Mesendoderm (in vitro differentiated cells): Measurements from ENCODE around the gene CPEB2.

Experiments
- DNase-seq: peaks from one replicate; pipeline ENCODE4 v3.0.0; 2013
- H2AK5ac ChIP-seq: 2 replicates; pipeline ENCODE4 v1.6.1; 2013; ENCODE audit warnings: low read length, inconsistent platforms
- H2BK120ac ChIP-seq: 2 replicates; pipeline ENCODE4 v1.6.1; 2013; ENCODE audit warnings: low read depth, mild to moderate bottlenecking, low read length, moderate library complexity, mixed read lengths
- H2BK15ac ChIP-seq: replicated peaks from 2 replicates; pipeline ENCODE4 v1.6.1; 2013; ENCODE audit warnings: low read depth, mild to moderate bottlenecking, moderate library complexity
- H2BK5ac ChIP-seq: 2 replicates; pipeline ENCODE4 v1.6.1; 2013; ENCODE audit warnings: low read length, inconsistent platforms
- H3K18ac ChIP-seq: 2 replicates; pipeline ENCODE4 v1.6.1; 2013; ENCODE audit warnings: mild to moderate bottlenecking, low read length, mixed read lengths
- H3K23ac ChIP-seq: one replicate; pipeline ENCODE4 v1.6.1; 2013; ENCODE audit warnings: low read length
- H3K27ac ChIP-seq: 2 replicates; pipeline ENCODE4 v1.5.1; 2013; ENCODE audit warnings: low read depth, mild to moderate bottlenecking, inconsistent platforms, low read length, moderate library complexity
- H3K27me3 ChIP-seq: 2 replicates; pipeline ENCODE4 v1.6.1; 2013; ENCODE audit warnings: low read length, control low read depth, mild to moderate bottlenecking, inconsistent platforms; ENCODE audit not compliant: insufficient read depth, poor library complexity
- H3K36me3 ChIP-seq: 2 replicates; pipeline ENCODE4 v1.6.1; 2013; ENCODE audit warnings: low read length, inconsistent platforms; ENCODE audit not compliant: control insufficient read depth, insufficient read depth
- H3K4ac ChIP-seq: one replicate; pipeline ENCODE4 v1.6.1; 2013; ENCODE audit warnings: low read depth, mild to moderate bottlenecking, low read length, moderate library complexity
- H3K4me1 ChIP-seq: 2 replicates; pipeline ENCODE4 v1.6.1; 2013; ENCODE audit warnings: low read depth, low read length, inconsistent platforms; ENCODE audit not compliant: control insufficient read depth
- H3K4me2 ChIP-seq: 2 replicates; pipeline ENCODE4 v1.6.1; 2013; ENCODE audit warnings: low read length
- H3K4me3 ChIP-seq: 2 replicates; pipeline ENCODE4 v1.5.1; 2013; ENCODE audit warnings: mild to moderate bottlenecking, low read length
- H3K56ac ChIP-seq: one replicate; pipeline ENCODE4 v1.6.1; 2013; ENCODE audit warnings: low read length
- H3K79me1 ChIP-seq: 2 replicates; pipeline ENCODE4 v1.6.1; 2013; ENCODE audit warnings: low read length, inconsistent platforms
- H3K79me2 ChIP-seq: 2 replicates; pipeline ENCODE4 v1.6.1; 2013; ENCODE audit warnings: mild to moderate bottlenecking, low read length; ENCODE audit not compliant: control insufficient read depth, insufficient read depth
- H3K9ac ChIP-seq: 2 replicates; pipeline ENCODE4 v1.6.1; 2013; ENCODE audit warnings: low read length, inconsistent platforms
- H4K5ac ChIP-seq: one replicate; pipeline ENCODE4 v1.6.1; 2013; ENCODE audit warnings: low read length
- H4K8ac ChIP-seq: one replicate; pipeline ENCODE4 v1.6.1; 2013; ENCODE audit warnings: low read depth, mild to moderate bottlenecking, control low read depth, low read length, moderate library complexity
- WGBS: extraction: QIAGEN DNeasy Blood & Tissue Kit; methylation state at CpG from one replicate; pipeline ENCODE4 v1.1.7; 2013; ENCODE audit warnings: low lambda C conversion rate, missing lambda C conversion rate; ENCODE audit not compliant: insufficient coverage; ENCODE audit errors: extremely low coverage; 5-methylcytosine and 5-hydroxymethylcytosine counted together

CPEB2 gene

DNA sequence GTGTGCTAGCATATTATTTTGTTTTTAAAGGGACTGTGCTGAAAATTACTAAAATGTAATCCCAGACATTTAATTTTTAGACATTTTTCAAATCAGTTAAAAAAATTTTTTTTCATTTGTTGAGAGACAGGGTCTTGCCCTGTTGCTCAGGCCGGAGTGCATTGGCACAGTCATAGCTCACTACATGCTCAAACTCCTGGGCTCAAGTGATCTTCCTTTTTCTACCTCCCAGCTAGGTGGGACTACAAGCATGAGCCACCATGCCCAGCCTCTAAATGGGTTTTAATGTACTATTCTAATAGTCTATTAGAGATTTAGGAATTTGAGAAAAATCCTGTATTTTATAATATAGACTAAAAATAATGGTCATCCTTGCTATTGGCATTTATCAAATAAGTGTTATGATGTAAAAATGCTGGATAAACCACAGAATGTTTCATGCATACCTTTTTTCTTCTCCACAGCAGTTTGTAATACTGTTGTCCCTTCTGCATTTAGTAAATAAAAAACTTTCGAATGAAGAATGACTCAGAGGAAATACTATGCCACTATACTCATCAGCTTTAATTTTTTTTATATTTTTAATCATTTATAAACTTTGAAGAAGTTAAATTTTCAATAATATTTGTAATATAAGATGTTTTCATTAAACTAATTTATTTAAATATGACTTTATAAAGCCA is 29.9 kb downstream of the CPEB2 start:
- Histone ChIP-seq H3K27ac (no peak overlapping the region), H3K9ac (no peak overlapping the region), H3K18ac (no peak overlapping the region), H3K4ac (no peak overlapping the region), H3K23ac (no peak overlapping the region), H3K79me2 (no peaks in the 10 kb centered on the region), H2BK5ac (no peak overlapping the region), H3K36me3 (no peaks in the 10 kb centered on the region), H3K56ac (no peak overlapping the region), H4K5ac (no peak overlapping the region), H3K79me1 (no peaks in the 10 kb centered on the region), H2BK15ac (no peak overlapping the region), H3K4me2 (no peak overlapping the region), H3K4me1 (no peaks in the 10 kb centered on the region), H3K4me3 (no peak overlapping the region), H2BK120ac (no peak overlapping the region), H3K27me3 (no peaks in the 10 kb centered on the region), H2AK5ac (no peak overlapping the region), H4K8ac (no peak overlapping the region)
- no CpG with 5 or more reads among the region's 2 CpGs for WGBS
- DNase-seq, result no peak

DNA sequence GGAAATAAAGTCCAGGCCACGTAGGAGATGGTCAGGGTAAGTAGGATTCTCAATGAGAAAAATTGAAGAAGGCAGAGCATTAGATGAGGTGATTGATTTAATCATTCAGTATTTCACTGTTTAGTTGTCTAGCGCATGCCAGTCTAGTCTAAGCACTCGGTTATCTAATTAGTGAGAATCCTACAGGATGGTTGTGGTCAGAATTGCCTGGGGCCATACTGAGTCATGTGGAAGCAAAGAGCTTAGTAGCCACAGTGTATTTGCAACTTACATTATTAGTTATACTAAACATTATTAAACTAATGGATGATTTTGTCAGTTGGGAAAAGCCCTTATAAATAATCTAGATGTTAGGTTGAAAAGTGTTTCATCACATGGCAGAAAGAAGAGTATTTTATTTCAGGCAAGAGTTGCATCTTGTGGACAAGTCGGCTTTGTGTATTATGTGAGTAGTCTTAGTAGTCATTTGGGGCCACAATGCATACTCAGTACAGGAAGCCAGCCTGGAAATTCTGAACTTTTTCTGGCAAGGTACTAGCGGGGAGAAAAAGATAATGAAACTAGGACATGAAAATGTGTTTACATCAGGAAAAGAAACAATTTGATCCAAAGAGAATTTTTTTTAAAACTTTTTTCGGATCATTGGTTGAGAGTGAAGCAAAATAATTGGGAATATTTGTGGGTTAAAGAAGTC is 31.9 kb downstream of the CPEB2 start:
- no peak overlapping the region for H3K56ac ChIP-seq
- H3K36me3 ChIP-seq, result no peaks in the 10 kb centered on the region
- H3K4me1 ChIP-seq, result no peaks in the 10 kb centered on the region
- H3K23ac ChIP-seq, result no peak overlapping the region
- no peak overlapping the region for H3K18ac ChIP-seq
- H2BK15ac ChIP-seq, result no peak overlapping the region
- H2AK5ac ChIP-seq, result no peak overlapping the region
- no peak overlapping the region for H2BK5ac ChIP-seq
- no peak for DNase-seq
- H3K79me2 ChIP-seq, result no peaks in the 10 kb centered on the region
- WGBS, result 100% methylated on average over 1 of the region's 6 CpGs
- no peak overlapping the region for H2BK120ac ChIP-seq
- H3K4me2 ChIP-seq, result no peak overlapping the region
- H3K9ac ChIP-seq, result no peak overlapping the region
- no peak overlapping the region for H4K8ac ChIP-seq
- no peaks in the 10 kb centered on the region for H3K79me1 ChIP-seq
- H3K27me3 ChIP-seq, result no peaks in the 10 kb centered on the region
- no peak overlapping the region for H3K27ac ChIP-seq
- H3K4ac ChIP-seq, result no peak overlapping the region
- H3K4me3 ChIP-seq, result no peak overlapping the region
- H4K5ac ChIP-seq, result no peak overlapping the region

DNA sequence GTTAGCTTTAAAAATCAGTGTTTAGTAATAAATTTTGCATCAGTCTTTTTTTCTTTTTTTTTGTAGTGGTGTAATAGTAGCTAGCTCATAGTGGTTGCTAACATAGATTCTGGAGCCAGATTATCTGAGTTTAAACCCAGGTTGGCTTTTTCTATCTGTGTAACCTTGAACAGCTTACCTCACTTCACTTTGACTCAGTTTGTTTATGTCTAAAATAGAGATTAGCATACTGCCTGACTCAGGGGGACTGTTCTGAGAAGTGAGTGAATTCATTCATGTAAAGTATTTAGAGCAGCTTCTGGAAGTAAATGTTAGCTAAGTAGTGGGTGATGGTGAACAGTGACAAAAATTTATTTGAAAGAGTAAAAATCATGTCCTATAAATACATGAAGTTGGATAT is 32.9 kb downstream of the CPEB2 start:
- no peak for DNase-seq
- no peak overlapping the region for H4K8ac ChIP-seq

DNA sequence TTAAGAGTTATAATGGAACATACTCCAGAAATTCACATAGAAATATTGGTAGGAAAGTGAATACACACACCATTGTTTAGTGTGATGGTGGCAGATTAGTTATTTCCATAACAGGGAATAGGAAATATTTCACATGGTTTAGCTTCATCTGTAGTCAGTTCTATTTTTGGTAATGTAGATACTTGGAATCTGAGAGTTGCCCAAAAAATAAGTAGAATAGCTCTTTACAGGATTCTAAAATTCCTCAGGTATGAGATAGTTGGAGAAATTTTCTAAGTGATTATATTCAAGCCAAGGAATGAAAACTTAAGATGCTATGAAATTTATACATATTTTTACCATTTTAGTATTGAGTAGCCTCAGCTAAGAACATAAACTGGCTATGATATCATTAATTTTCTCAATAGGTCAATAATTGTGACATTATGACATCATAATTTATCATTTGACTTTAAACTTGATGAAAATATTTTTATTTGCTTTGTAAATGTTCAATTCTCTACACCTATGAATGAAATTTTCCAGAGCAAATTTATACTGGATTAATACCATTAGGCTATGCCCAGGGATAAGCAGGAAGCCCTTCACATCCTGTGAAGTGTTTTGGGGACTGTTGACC is 35.8 kb downstream of the CPEB2 start:
- no peak for DNase-seq
- no peak overlapping the region for H3K27ac ChIP-seq
- no peaks in the 10 kb centered on the region for H3K4me1 ChIP-seq
- H2AK5ac ChIP-seq, result no peak overlapping the region
- H3K23ac ChIP-seq, result no peak overlapping the region
- no peak overlapping the region for H2BK5ac ChIP-seq
- H4K5ac ChIP-seq, result no peak overlapping the region
- H2BK120ac ChIP-seq, result no peak overlapping the region
- H3K56ac ChIP-seq, result no peak overlapping the region
- no peak overlapping the region for H2BK15ac ChIP-seq
- no peak overlapping the region for H4K8ac ChIP-seq
- H3K36me3 ChIP-seq, result no peaks in the 10 kb centered on the region
- H3K79me1 ChIP-seq, result no peaks in the 10 kb centered on the region
- H3K9ac ChIP-seq, result no peak overlapping the region
- H3K4ac ChIP-seq, result no peak overlapping the region
- H3K18ac ChIP-seq, result no peak overlapping the region
- no peak overlapping the region for H3K4me2 ChIP-seq
- no peaks in the 10 kb centered on the region for H3K27me3 ChIP-seq
- no peaks in the 10 kb centered on the region for H3K79me2 ChIP-seq
- H3K4me3 ChIP-seq, result no peak overlapping the region

More for the DNA sequence above, 32.9 kb downstream of the CPEB2 start:
- H3K4me3 ChIP-seq, result no peak overlapping the region
- H2AK5ac ChIP-seq, result no peak overlapping the region
- H3K23ac ChIP-seq, result no peak overlapping the region
- no peaks in the 10 kb centered on the region for H3K27me3 ChIP-seq
- no peak overlapping the region for H3K4ac ChIP-seq
- no peak overlapping the region for H3K9ac ChIP-seq
- no peak overlapping the region for H4K5ac ChIP-seq
- H2BK120ac ChIP-seq, result no peak overlapping the region
- H3K56ac ChIP-seq, result no peak overlapping the region
- no peaks in the 10 kb centered on the region for H3K79me1 ChIP-seq
- no peak overlapping the region for H3K4me2 ChIP-seq
- H3K27ac ChIP-seq, result no peak overlapping the region
- H3K79me2 ChIP-seq, result no peaks in the 10 kb centered on the region
- no peaks in the 10 kb centered on the region for H3K36me3 ChIP-seq
- no peaks in the 10 kb centered on the region for H3K4me1 ChIP-seq
- no peak overlapping the region for H3K18ac ChIP-seq
- no peak overlapping the region for H2BK15ac ChIP-seq
- no peak overlapping the region for H2BK5ac ChIP-seq

DNA sequence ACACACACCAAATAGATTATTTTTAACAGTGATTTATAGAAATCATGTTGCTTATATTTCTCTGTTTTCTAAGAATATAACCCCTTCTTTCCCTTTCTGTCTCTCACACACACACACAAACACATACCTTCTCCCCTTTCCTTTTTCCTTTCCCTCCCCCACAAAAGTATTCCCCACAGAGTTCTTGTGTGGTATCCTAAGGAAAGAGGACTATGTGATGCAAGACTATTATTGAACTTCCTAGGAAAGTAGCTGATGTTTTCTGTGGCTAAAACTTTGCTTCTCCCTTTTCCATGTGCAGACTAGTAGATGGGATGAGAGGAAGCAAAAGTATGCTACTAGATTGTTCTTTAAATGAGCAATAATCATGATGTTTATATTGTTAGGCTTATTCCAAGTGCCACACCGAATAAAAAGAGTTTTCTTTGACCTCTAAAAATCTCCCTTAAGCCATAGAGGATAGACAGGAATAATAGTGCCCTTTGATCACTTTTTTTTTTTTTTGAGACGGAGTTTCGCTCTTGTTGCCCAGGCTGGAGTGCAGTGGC is 38.7 kb downstream of the CPEB2 start:
- no peak overlapping the region for H3K4me2 ChIP-seq

More for the DNA sequence above, 38.7 kb downstream of the CPEB2 start:
- H3K9ac ChIP-seq, result no peak overlapping the region
- H3K4me1 ChIP-seq, result no peaks in the 10 kb centered on the region
- no peak overlapping the region for H2BK120ac ChIP-seq
- no peak overlapping the region for H3K4me3 ChIP-seq
- H2AK5ac ChIP-seq, result no peak overlapping the region
- no peak overlapping the region for H4K8ac ChIP-seq
- peak; percentile 48 for DNase-seq
- no peaks in the 10 kb centered on the region for H3K79me2 ChIP-seq
- no peak overlapping the region for H3K23ac ChIP-seq
- no peak overlapping the region for H3K56ac ChIP-seq
- no peak overlapping the region for H4K5ac ChIP-seq
- no peaks in the 10 kb centered on the region for H3K36me3 ChIP-seq
- H3K18ac ChIP-seq, result no peak overlapping the region
- WGBS, result no CpG with 5 or more reads among the region's 3 CpGs
- no peaks in the 10 kb centered on the region for H3K27me3 ChIP-seq
- H2BK15ac ChIP-seq, result no peak overlapping the region
- no peaks in the 10 kb centered on the region for H3K79me1 ChIP-seq
- no peak overlapping the region for H3K4ac ChIP-seq
- H3K27ac ChIP-seq, result no peak overlapping the region
- H2BK5ac ChIP-seq, result no peak overlapping the region
